Kidney (tissue), 14 donors: ENCODE results near the gene NUP35. TPM values are rescaled to one million over a fixed set of nuclear protein-coding genes. Genes with fewer than 3 reads are reported as not detected.
"Not testable (repeated sequence)": the region's sequence is repeated elsewhere in the genome, so short reads cannot be mapped to it uniquely, and the experiment has no call there.

Experiments used
- DNase-seq, 5 donors: peaks; one replicate each; pipeline ENCODE4 v3.0.0-alpha.2; 2013 to 2020
- FAIRE-seq: peaks from 2 replicates; lab custom pipeline; 2012; peaks lifted over from hg19 to GRCh38; lab: Jason Lieb, UNC
- H3K27ac ChIP-seq, 2 donors: one replicate each; pipeline ENCODE4 v1.7.0; 2013; ENCODE audit warnings: low read depth in 2 of 2, low read length in 2 of 2, inconsistent platforms in 1 of 2
- H3K27me3 ChIP-seq: one replicate; pipeline ENCODE4 v1.7.1; 2013; ENCODE audit warnings: low read length, inconsistent platforms; ENCODE audit not compliant: control insufficient read depth, insufficient read depth
- H3K36me3 ChIP-seq, 3 donors: one replicate each; pipeline versions ENCODE4 v1.7.0 to v1.7.1; 2013; ENCODE audit warnings: low read length in 3 of 3, control low read depth in 1 of 3, inconsistent platforms in 1 of 3; ENCODE audit not compliant: insufficient read depth in 3 of 3, control insufficient read depth in 2 of 3
- H3K4me1 ChIP-seq, 3 donors: one replicate each; pipeline versions ENCODE4 v1.7.0 to v1.7.1; 2013; ENCODE audit warnings: low read length in 3 of 3, inconsistent platforms in 1 of 3, low read depth in 1 of 3; ENCODE audit not compliant: control insufficient read depth in 2 of 3, insufficient read depth in 2 of 3
- H3K4me3 ChIP-seq, 3 donors: one replicate each; pipeline versions ENCODE4 v1.7.0 to v1.8.1; 2013; ENCODE audit warnings: low read length in 3 of 3, control low read depth in 1 of 3, inconsistent platforms in 1 of 3
- H3K9ac ChIP-seq, 3 donors: one replicate each; pipeline versions ENCODE4 v1.7.0 to v1.7.1; 2013; ENCODE audit warnings: low read length in 3 of 3, control low read depth in 1 of 3, inconsistent platforms in 1 of 3
- H3K9me3 ChIP-seq, 3 donors: one replicate each; pipeline versions ENCODE4 v1.7.0 to v1.7.1; 2013; ENCODE audit warnings: low read length in 3 of 3, control low read depth in 1 of 3, inconsistent platforms in 1 of 3; ENCODE audit not compliant: control insufficient read depth in 2 of 3, insufficient read depth in 1 of 3
- CTCF ChIP-seq: IDR thresholded peaks from 3 replicates; pipeline ENCODE4 v1.5.1; 2012; ENCODE audit warnings: mild to moderate bottlenecking, moderate library complexity, borderline replicate concordance; ENCODE audit not compliant: insufficient read depth; ENCODE audit errors: extremely low read depth
- intact Hi-C: fragments of 100-400 bp; cut with DNase I; formaldehyde crosslinking; loops from one replicate; pipeline ENCODE4 v1.11.1; 2022
- polyA plus RNA-seq: library from polyadenylated mRNA; stranded (reverse); fragments of 350-450 nt; fragmentation: Illumina TruSeq; extraction: RNeasy Lipid Tissue Mini Kit (QIAGEN cat#74804); gene quantifications from one replicate; pipeline ENCODE4 v1.2.3, GENCODE V29; 2014; ENCODE audit warnings: low read depth, low replicate concordance; ENCODE audit not compliant: insufficient read depth
- total RNA-seq: library from RNA; stranded (reverse); fragmentation: NEBNext Ultra II Directional; extraction: Animal tissue kit (Norgen Biotek cat#: 25700); gene quantifications from one replicate; pipeline ENCODE4 v1.2.1, GENCODE V29; 2021
- donor health status: control.
- donor health status: control.
- donor health status: control.
- donor health status: control.
- donor health status: control.
- donor health status: DM: yes; HTN: yes; CAD: no.
- donor health status: Normal renal cell carcinoma (clear cell type).

The NUP35 gene
- total and polyA plus RNA-seq, 2 donors from 2014 or later = 12.3 to 17.9 TPM

- DNase-seq (no peak), FAIRE-seq (no peak)
These were observed 40.4 kb downstream of the NUP35 start for GRCh38 chr2:183164650-183165015.

GRCh38 chr2:183166210-183166609 lies 42.0 kb downstream of the NUP35 start:
- FAIRE-seq = no peak
- H3K4me3 ChIP-seq = no peak overlapping the region
- no peak for DNase-seq
- TF ChIP-seq CTCF = no peak
- intact Hi-C loops = no loop called here
- no peaks in the 10 kb centered on the region for H3K4me1 ChIP-seq
- H3K9ac ChIP-seq = no peak overlapping the region
- H3K9me3 ChIP-seq = no peaks in the 10 kb centered on the region
- H3K27ac ChIP-seq = no peak overlapping the region
- H3K27me3 ChIP-seq = no peaks in the 10 kb centered on the region
- H3K36me3 ChIP-seq = peaks cover 0 to 11% (median 3%) of the 10 kb centered on the region in 3 donors

More at GRCh38 chr2:183164650-183165015, 40.4 kb downstream of the NUP35 start:
- Histone ChIP-seq H3K4me3 (no peak overlapping the region), H3K36me3 (peaks cover 0 to 11% (median 3%) of the 10 kb centered on the region in 3 donors), H3K27me3 (no peaks in the 10 kb centered on the region), H3K27ac (no peak overlapping the region), H3K9ac (no peak overlapping the region), H3K4me1 (no peaks in the 10 kb centered on the region), H3K9me3 (no peaks in the 10 kb centered on the region)
- no peak for TF ChIP-seq CTCF
- intact Hi-C loops = no loop called here

GRCh38 chr2:183166976-183167375 lies 42.7 kb downstream of the NUP35 start:
- H3K27me3 ChIP-seq, DNase-seq, H3K9ac ChIP-seq, H3K27ac ChIP-seq, FAIRE-seq, H3K9me3 ChIP-seq, H3K4me3 ChIP-seq, intact Hi-C loops, H3K4me1 ChIP-seq: not testable (repeated sequence)
- peaks cover 0 to 11% (median 0%) of the 10 kb centered on the region in 3 donors for H3K36me3 ChIP-seq

GRCh38 chr2:183172220-183172887 lies 48.1 kb downstream of the NUP35 start:
- intact Hi-C loops = no loop called here
- Histone ChIP-seq H3K4me3 (no peak overlapping the region), H3K27ac (no peak overlapping the region), H3K9ac (no peak overlapping the region), H3K36me3 (no peaks in the 10 kb centered on the region), H3K9me3 (no peaks in the 10 kb centered on the region), H3K4me1 (no peaks in the 10 kb centered on the region), H3K27me3 (no peaks in the 10 kb centered on the region)
- FAIRE-seq = no peak
- peak in 1 of 5 donors; percentile 53 for DNase-seq
- TF ChIP-seq CTCF = no peak
